H1 (cell line): ENCODE measurements around the gene PPIA.

ENCODE experiments used
- EP300 ChIP-seq, 2 experiments: IDR thresholded peaks; 1 replicate in 1 of 2; 2 replicates in 1 of 2; pipeline ENCODE4 v1.6.1; 2011 to 2012; ENCODE audit warnings: low read depth in 2 of 2, low read length in 2 of 2, mild to moderate bottlenecking in 2 of 2, borderline replicate concordance in 1 of 2, inconsistent platforms in 1 of 2, moderate library complexity in 1 of 2
- MAFK ChIP-seq: IDR thresholded peaks from 2 replicates; pipeline ENCODE4 v1.6.1; 2012; ENCODE audit warnings: low read depth, mild to moderate bottlenecking, improper control_type of control experiment, low read length
- POLR2A ChIP-seq, 2 experiments: IDR thresholded peaks; 1 replicate in 1 of 2; 2 replicates in 1 of 2; pipeline ENCODE4 v1.6.1; 2011; ENCODE audit warnings: low read depth in 2 of 2, low read length in 2 of 2, mild to moderate bottlenecking in 2 of 2; ENCODE audit errors: control extremely low read depth in 1 of 2
- RAD21 ChIP-seq, 2 experiments: IDR thresholded peaks in 1 of 2; conservative IDR thresholded peaks in 1 of 2; 2 replicates each; pipeline ENCODE4 v1.6.1; 2011; ENCODE audit warnings: low read depth in 2 of 2, low read length in 2 of 2, improper control_type of control experiment in 1 of 2, inconsistent platforms in 1 of 2, mild to moderate bottlenecking in 1 of 2, moderate library complexity in 1 of 2
- TEAD4 ChIP-seq: IDR thresholded peaks from 2 replicates; pipeline ENCODE4 v1.6.1; 2012; ENCODE audit warnings: low read depth, low read length, inconsistent platforms, mixed read lengths
- TF ChIP-seq, protein P1 (sequence below), 3 experiments: IDR thresholded peaks; 1 replicate in 2 of 3; 2 replicates in 1 of 3; pipeline versions ENCODE4 v1.5.1 to v1.6.1; 2011; ENCODE audit warnings: low read length in 3 of 3, mild to moderate bottlenecking in 3 of 3, inconsistent platforms in 2 of 3, low read depth in 1 of 3, moderate library complexity in 1 of 3; ENCODE audit not compliant: insufficient read depth in 1 of 3; ENCODE audit errors: control extremely low read depth in 1 of 3
- TF ChIP-seq, protein P2 (sequence below): IDR thresholded peaks from 2 replicates; pipeline ENCODE4 v1.6.1; 2011; ENCODE audit warnings: low read depth, mild to moderate bottlenecking, low read length; ENCODE audit not compliant: insufficient read depth

DNA sequence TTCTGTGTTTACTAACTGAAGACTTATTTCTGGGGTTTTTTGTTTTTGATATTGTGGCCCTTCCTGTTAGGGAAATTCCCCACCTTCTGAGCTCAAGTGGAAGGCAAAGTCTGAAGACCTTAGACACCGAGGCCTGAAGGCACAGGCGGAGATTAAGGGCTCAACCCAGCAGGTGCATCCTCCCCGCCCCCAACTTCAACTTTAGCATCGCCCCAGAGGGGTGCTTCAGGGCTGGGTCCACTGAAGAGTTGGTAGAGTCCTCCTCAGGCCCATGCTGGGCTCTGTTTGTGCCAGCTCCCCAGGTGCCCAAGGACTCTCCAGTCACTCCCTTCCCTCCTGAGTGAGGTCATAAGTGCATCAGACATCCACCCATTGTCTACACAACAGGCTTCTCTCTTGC, 9.4 kb upstream of the PPIA start:
- TF ChIP-seq, protein P1, sequence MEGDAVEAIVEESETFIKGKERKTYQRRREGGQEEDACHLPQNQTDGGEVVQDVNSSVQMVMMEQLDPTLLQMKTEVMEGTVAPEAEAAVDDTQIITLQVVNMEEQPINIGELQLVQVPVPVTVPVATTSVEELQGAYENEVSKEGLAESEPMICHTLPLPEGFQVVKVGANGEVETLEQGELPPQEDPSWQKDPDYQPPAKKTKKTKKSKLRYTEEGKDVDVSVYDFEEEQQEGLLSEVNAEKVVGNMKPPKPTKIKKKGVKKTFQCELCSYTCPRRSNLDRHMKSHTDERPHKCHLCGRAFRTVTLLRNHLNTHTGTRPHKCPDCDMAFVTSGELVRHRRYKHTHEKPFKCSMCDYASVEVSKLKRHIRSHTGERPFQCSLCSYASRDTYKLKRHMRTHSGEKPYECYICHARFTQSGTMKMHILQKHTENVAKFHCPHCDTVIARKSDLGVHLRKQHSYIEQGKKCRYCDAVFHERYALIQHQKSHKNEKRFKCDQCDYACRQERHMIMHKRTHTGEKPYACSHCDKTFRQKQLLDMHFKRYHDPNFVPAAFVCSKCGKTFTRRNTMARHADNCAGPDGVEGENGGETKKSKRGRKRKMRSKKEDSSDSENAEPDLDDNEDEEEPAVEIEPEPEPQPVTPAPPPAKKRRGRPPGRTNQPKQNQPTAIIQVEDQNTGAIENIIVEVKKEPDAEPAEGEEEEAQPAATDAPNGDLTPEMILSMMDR (IDR thresholded peaks at IDR 0.05; ENCODE audit: control extremely low read depth in 1 of 3, insufficient read depth in 1 of 3, low read depth in 1 of 3, low read length in 3 of 3): no peak
- TF ChIP-seq, protein P2, sequence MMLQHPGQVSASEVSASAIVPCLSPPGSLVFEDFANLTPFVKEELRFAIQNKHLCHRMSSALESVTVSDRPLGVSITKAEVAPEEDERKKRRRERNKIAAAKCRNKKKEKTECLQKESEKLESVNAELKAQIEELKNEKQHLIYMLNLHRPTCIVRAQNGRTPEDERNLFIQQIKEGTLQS: no peak
- no peak for TF ChIP-seq MAFK
- no peak for TF ChIP-seq RAD21 (IDR thresholded peaks at IDR 0.05 in 1 of 2, conservative IDR thresholded peaks at IDR 0.05 in 1 of 2; ENCODE audit: low read depth in 2 of 2, low read length in 2 of 2)
- no peak for TF ChIP-seq POLR2A (IDR thresholded peaks at IDR 0.05; ENCODE audit: control extremely low read depth in 1 of 2, low read depth in 2 of 2, low read length in 2 of 2)
- no peak for TF ChIP-seq EP300 (IDR thresholded peaks at IDR 0.05; ENCODE audit: borderline replicate concordance in 1 of 2, low read depth in 2 of 2, low read length in 2 of 2)
- no peak for TF ChIP-seq TEAD4
